PC-3 (cell line): ENCODE data around the gene AGPAT4. TPM values are rescaled to one million over a fixed set of nuclear protein-coding genes. Genes with fewer than 3 reads are reported as not detected.

Experiments
- ATAC-seq: fragments of 200-7000 bp; cut with Tn5 transposase; 2 replicates; pipeline ENCODE4 v1.9.1; 2020; ENCODE audit warnings: mild to moderate bottlenecking, moderate library complexity
- BruUV-seq: library from RNA; stranded (reverse); fragments of 400-500 nt; replicated peaks from 2 replicates; lab custom pipeline; 2021; lab: Mats Ljungman, UMichigan
- CTCF ChIA-PET: fragments of 300-600 bp; sonication (Branson Sonifier 250); formaldehyde crosslinking; loops from one replicate; lab custom pipeline; 2022; ENCODE audit warnings: antibody characterized with exemption; lab: Charles Lee
- POLR2A ChIA-PET: fragments of 300-600 bp; sonication (Branson Sonifier 250); formaldehyde crosslinking; loops from one replicate; lab custom pipeline; 2022; ENCODE audit warnings: antibody characterized with exemption; ENCODE audit not compliant: unreplicated experiment; lab: Charles Lee
- DNase-seq: peaks from one replicate; pipeline ENCODE4 v3.0.0-alpha.2; 2015
- H2AFZ ChIP-seq: fragments of 300-600 bp; sonication (generic); 2 replicates; pipeline ENCODE4 v1.6.0; 2016; ENCODE audit warnings: antibody characterized with exemption, low read length
- H3F3A ChIP-seq: fragments of 300-600 bp; sonication (generic); one replicate; pipeline ENCODE4 v1.6.0; 2017; ENCODE audit warnings: antibody characterized with exemption, low read length, control low read depth, mild to moderate bottlenecking; ENCODE audit not compliant: unreplicated experiment
- H3K27ac ChIP-seq: fragments of 300-600 bp; sonication (generic); 2 replicates; pipeline ENCODE4 v1.5.1; 2016; ENCODE audit warnings: mild to moderate bottlenecking, low read length
- H3K27me3 ChIP-seq: fragments of 300-600 bp; sonication (generic); 2 replicates; pipeline ENCODE4 v1.6.1; 2016; ENCODE audit warnings: low read length, mixed read lengths
- H3K36me3 ChIP-seq: fragments of 300-600 bp; sonication (generic); 2 replicates; pipeline ENCODE4 v1.6.1; 2016; ENCODE audit warnings: low read depth, mixed run types, low read length, mixed read lengths
- H3K4me1 ChIP-seq: fragments of 300-600 bp; sonication (generic); 2 replicates; pipeline ENCODE4 v1.5.1; 2016; ENCODE audit warnings: low read length; ENCODE audit not compliant: insufficient read depth
- H3K4me2 ChIP-seq: fragments of 300-600 bp; sonication (generic); 2 replicates; pipeline ENCODE4 v1.6.0; 2016; ENCODE audit warnings: low read length
- H3K4me3 ChIP-seq: fragments of 300-600 bp; sonication (generic); 2 replicates; pipeline ENCODE4 v1.5.1; 2016; ENCODE audit warnings: mild to moderate bottlenecking, low read length, mixed read lengths
- H3K79me2 ChIP-seq: fragments of 300-600 bp; sonication (generic); 2 replicates; pipeline ENCODE4 v1.6.1; 2017; ENCODE audit warnings: low read length, mixed read lengths
- H3K9ac ChIP-seq: fragments of 300-600 bp; sonication (generic); 2 replicates; pipeline ENCODE4 v1.6.0; 2016; ENCODE audit warnings: mild to moderate bottlenecking, low read length
- H3K9me2 ChIP-seq: fragments of 300-600 bp; sonication (generic); replicated peaks from 2 replicates; pipeline ENCODE4 v1.6.1; 2016; ENCODE audit warnings: mixed run types, low read length, mixed read lengths
- H3K9me3 ChIP-seq: fragments of 300-600 bp; sonication (generic); 2 replicates; pipeline ENCODE4 v1.6.1; 2016; ENCODE audit warnings: low read length, mixed read lengths
- H4K20me1 ChIP-seq: fragments of 300-600 bp; sonication (generic); 2 replicates; pipeline ENCODE4 v1.6.1; 2016; ENCODE audit warnings: low read length, mixed read lengths
- EZH2 ChIP-seq: fragments of 300-600 bp; sonication (generic); IDR thresholded peaks from one replicate; pipeline ENCODE4 v1.6.1; 2017; ENCODE audit warnings: antibody characterized with exemption, mild to moderate bottlenecking, low read length; ENCODE audit not compliant: unreplicated experiment
- EZH2phosphoT487 ChIP-seq: fragments of 300-600 bp; sonication (generic); IDR thresholded peaks from 2 replicates; pipeline ENCODE4 v1.6.1; 2018; ENCODE audit warnings: mild to moderate bottlenecking, antibody characterized with exemption, low read length, borderline replicate concordance
- intact Hi-C: fragments of 100-400 bp; cut with micrococcal nuclease; formaldehyde crosslinking; loops from 2 replicates; pipeline ENCODE4 v1.9.0; 2023
- total RNA-seq: library from RNA; depleted of rRNA; stranded (reverse); fragments of >200 nt; gene quantifications from 2 replicates; pipeline ENCODE4 v1.2.3, GENCODE V29; 2014
- TF ChIP-seq, protein P1 (sequence below): fragments of 300-600 bp; sonication (generic); conservative IDR thresholded peaks from 2 replicates; pipeline ENCODE4 v1.5.1; 2017; ENCODE audit warnings: antibody characterized with exemption, low read depth, mild to moderate bottlenecking, low read length

Gene AGPAT4
- total RNA-seq, 1 experiment from 2014 or later = 3.8 TPM

DNA sequence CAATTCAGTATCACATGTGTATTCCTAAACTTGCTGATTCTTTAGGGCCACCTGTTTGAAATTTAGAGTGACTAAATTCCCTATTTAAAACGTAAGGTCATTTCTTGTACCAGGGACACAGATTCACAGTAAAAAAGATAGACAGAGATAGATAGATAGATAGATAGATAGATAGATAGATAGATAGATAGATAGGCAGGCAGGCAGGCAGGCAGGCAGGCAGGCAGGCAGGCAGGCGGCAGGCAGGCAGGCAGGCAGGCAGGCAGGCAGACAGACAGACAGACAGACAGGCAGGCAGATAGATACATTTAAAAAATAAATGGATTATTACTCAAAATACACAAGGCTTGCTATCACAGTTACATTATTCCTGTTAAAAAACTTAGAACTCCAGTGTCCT lies 54.2 kb downstream of the AGPAT4 start:
- Histone ChIP-seq H3K4me1 (peaks cover 11% of the 10 kb centered on the region), H3K4me2 (no peak overlapping the region), H3K9me3 (no peaks in the 10 kb centered on the region), H3F3A (no peaks in the 10 kb centered on the region), H3K4me3 (no peak overlapping the region), H3K36me3 (no peaks in the 10 kb centered on the region), H4K20me1 (no peaks in the 10 kb centered on the region), H3K27me3 (no peaks in the 10 kb centered on the region), H3K79me2 (no peaks in the 10 kb centered on the region), H3K27ac (no peak overlapping the region), H3K9me2 (no peaks in the 10 kb centered on the region), H2AFZ (no peak overlapping the region), H3K9ac (no peak overlapping the region)
- DNase-seq (no peak), ATAC-seq (no peak)
- BruUV-seq = no TSS peak
- POLR2A ChIA-PET = no interaction called here
- CTCF ChIA-PET = no interaction called here
- intact Hi-C loops = no loop called here
- no peak for TF ChIP-seq EZH2
- TF ChIP-seq, protein P1, sequence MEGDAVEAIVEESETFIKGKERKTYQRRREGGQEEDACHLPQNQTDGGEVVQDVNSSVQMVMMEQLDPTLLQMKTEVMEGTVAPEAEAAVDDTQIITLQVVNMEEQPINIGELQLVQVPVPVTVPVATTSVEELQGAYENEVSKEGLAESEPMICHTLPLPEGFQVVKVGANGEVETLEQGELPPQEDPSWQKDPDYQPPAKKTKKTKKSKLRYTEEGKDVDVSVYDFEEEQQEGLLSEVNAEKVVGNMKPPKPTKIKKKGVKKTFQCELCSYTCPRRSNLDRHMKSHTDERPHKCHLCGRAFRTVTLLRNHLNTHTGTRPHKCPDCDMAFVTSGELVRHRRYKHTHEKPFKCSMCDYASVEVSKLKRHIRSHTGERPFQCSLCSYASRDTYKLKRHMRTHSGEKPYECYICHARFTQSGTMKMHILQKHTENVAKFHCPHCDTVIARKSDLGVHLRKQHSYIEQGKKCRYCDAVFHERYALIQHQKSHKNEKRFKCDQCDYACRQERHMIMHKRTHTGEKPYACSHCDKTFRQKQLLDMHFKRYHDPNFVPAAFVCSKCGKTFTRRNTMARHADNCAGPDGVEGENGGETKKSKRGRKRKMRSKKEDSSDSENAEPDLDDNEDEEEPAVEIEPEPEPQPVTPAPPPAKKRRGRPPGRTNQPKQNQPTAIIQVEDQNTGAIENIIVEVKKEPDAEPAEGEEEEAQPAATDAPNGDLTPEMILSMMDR = no peak
- no peak for TF ChIP-seq EZH2phosphoT487

DNA sequence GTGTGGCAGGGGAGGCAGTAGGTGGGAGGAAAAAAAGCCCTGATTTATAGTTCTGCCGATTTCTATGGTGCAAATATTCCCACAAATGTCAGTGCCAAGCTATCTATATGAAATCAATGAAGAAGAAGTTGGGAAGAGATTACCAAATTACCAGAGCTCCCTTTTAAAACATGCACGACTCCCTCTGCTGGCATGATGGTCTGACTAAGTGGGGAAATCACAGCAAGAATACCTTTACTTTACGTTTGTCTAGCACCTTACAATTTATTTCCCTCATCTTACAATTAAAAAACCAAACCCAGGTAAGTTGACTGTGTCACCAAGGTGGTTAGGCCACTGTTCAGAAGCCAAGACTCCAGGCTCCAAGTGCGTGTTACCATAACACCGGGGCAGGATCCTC lies 55.6 kb downstream of the AGPAT4 start:
- no peak overlapping the region for H3K27ac ChIP-seq
- intact Hi-C loops = no loop called here
- DNase-seq = no peak
- CTCF ChIA-PET = interaction anchor here (0.5 kb wide), 1 partner anchor 283 kb away, joined by 4 read pairs; no protein-coding TSS in a partner anchor
- H3K4me1 ChIP-seq = peaks cover 11% of the 10 kb centered on the region
- no peaks in the 10 kb centered on the region for H3K9me3 ChIP-seq
- no peaks in the 10 kb centered on the region for H3K36me3 ChIP-seq
- no peaks in the 10 kb centered on the region for H4K20me1 ChIP-seq
- H3K27me3 ChIP-seq = no peaks in the 10 kb centered on the region
- no peak overlapping the region for H3K4me2 ChIP-seq
- no peaks in the 10 kb centered on the region for H3K9me2 ChIP-seq
- H3F3A ChIP-seq = no peaks in the 10 kb centered on the region
- no peak for ATAC-seq
- H3K4me3 ChIP-seq = no peak overlapping the region
- TF ChIP-seq EZH2phosphoT487 = no peak
- TF ChIP-seq, protein P1 = peak; percentile 37; the same call in 1 of the 2 replicates
- H2AFZ ChIP-seq = no peak overlapping the region
- POLR2A ChIA-PET = no interaction called here
- no peaks in the 10 kb centered on the region for H3K79me2 ChIP-seq
- no TSS peak for BruUV-seq
- no peak overlapping the region for H3K9ac ChIP-seq

DNA sequence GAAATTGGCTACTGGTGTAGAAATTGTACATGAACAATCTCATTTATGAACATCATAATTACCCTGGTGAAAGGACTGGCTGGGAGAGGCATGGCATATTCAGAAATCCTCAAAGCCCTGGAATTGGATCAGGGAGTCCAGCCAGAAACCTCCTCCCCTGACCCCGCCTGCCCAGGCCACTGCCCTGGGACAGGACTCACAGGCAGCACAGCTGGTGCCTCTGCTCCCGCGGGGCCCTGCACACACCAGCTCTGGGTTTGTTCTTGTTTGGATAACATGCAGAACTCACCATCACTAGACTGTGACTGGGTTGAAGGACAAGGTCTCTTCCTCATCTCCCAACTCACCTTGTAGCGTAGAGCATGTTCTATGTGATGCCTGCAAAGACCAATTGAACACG lies 56.2 kb downstream of the AGPAT4 start:
- TF ChIP-seq, protein P1 = no peak
- TF ChIP-seq EZH2 (no peak), EZH2phosphoT487 (no peak)
- CTCF ChIA-PET = interaction anchor here (0.5 kb wide), 1 partner anchor 282 kb away, joined by 4 read pairs; no protein-coding TSS in a partner anchor

More for the DNA sequence above, 56.2 kb downstream of the AGPAT4 start:
- H3K79me2 ChIP-seq = no peaks in the 10 kb centered on the region
- H3K36me3 ChIP-seq = 0 out of 2 replicates have a peak, but pooled peaks cover 2% of the 10 kb centered on the region
- no peak overlapping the region for H3K4me3 ChIP-seq
- H3K27ac ChIP-seq = no peak overlapping the region
- H2AFZ ChIP-seq = no peak overlapping the region
- intact Hi-C loops = no loop called here
- no peaks in the 10 kb centered on the region for H3K9me3 ChIP-seq
- H3K4me1 ChIP-seq = peaks cover 11% of the 10 kb centered on the region
- no peak overlapping the region for H3K4me2 ChIP-seq
- BruUV-seq = no TSS peak
- POLR2A ChIA-PET = no interaction called here
- no peak for ATAC-seq
- no peak overlapping the region for H3K9ac ChIP-seq
- H3K27me3 ChIP-seq = no peaks in the 10 kb centered on the region
- no peak for DNase-seq
- no peaks in the 10 kb centered on the region for H3K9me2 ChIP-seq
- no peaks in the 10 kb centered on the region for H4K20me1 ChIP-seq
- H3F3A ChIP-seq = no peaks in the 10 kb centered on the region
